ENCODE data around the gene LTB.

LTB gene

DNA sequence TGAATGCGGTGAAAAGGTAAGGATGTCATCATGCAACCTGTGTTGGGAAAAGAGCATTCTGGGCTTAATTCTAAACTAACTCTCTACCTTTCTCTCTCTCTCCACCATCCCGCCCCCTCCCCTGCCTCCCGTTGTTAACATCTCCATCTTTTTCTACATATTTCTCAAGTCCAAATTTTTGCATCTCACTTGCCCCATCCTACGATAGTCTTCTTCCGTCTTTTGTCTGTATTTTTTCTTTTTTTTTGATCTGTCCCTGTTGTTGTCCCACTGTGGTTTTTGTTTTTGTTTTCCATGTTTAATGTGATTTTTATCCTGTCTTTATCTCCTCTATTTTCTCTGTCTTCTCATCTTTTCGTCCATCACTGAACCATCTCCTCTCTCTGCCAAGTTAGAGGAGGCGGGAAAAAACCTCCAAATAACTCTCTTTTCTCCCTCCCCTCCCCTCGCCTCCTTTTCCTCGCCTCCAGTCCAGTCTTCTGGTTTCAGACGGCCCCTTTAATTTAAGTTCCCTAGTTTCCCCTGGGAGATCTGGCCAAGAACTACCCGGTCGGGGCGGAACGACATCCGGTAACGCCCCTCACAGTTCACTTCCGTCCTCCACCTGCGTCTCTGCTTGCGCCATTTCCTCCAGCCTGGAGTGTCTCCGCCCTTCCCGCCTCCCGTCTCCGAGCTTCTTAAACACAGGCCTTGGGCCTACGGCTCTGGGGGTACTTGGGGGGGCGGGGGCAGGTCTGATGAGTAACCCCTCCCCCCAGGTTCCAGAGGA lies 35.1 kb downstream of the LTB start, which contains the start of gene NFKBIL1:
Gene NFKBIL1, plus strand, starts transcription at position 651 of the 769 bp plus-strand sequence. Its CDS starts 87 bp downstream, at position 738.
- no peaks in the 10 kb centered on the region for H3K27me3 ChIP-seq (replicated peaks; ENCODE audit: control insufficient read depth, insufficient read depth, low read length)
- peak; percentile 92 for DNase-seq (ENCODE audit: extremely low read depth, insufficient read length)
- H3K4me3 ChIP-seq (replicated peaks; ENCODE audit: low read depth, low read length), result peak within 1 kb of the TSS; percentile 53
- TF ChIP-seq, protein P1, sequence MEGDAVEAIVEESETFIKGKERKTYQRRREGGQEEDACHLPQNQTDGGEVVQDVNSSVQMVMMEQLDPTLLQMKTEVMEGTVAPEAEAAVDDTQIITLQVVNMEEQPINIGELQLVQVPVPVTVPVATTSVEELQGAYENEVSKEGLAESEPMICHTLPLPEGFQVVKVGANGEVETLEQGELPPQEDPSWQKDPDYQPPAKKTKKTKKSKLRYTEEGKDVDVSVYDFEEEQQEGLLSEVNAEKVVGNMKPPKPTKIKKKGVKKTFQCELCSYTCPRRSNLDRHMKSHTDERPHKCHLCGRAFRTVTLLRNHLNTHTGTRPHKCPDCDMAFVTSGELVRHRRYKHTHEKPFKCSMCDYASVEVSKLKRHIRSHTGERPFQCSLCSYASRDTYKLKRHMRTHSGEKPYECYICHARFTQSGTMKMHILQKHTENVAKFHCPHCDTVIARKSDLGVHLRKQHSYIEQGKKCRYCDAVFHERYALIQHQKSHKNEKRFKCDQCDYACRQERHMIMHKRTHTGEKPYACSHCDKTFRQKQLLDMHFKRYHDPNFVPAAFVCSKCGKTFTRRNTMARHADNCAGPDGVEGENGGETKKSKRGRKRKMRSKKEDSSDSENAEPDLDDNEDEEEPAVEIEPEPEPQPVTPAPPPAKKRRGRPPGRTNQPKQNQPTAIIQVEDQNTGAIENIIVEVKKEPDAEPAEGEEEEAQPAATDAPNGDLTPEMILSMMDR (IDR thresholded peaks at IDR 0.05; ENCODE audit: insufficient read depth, low read length, poor library complexity, severe bottlenecking), result no peak
- no peaks in the 10 kb centered on the region for H3K36me3 ChIP-seq (ENCODE audit: control insufficient read depth, insufficient read depth, low read length)

DNA sequence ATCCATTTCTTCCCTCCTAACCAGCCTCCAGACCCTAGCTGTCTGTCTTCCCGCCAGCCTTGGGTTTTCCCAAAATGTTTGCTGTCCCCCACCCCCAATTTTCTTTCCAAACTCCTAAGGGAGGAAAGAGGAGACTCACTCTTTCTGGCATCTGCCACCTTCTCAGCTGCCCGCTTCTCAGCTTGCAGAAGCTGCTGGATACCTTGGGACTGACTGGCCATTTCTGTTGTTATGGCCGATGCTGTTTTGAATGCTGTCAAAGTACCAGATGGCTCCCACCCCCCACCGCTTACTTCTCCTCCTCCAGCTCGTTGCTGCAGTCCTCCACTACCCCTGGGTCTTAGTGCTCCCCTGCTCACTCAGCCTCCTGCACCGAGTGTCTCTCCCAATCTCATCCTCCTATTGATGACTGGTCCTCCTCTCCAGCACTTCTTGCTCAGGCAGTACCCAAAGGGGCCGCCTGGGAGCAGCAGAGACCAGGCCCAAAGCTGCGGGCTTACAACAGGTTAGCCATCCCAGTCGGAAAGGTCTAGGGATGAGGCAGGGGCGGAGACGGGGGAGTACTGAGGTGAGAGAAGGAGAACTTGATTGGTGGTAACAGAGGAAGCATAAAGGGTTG lies 35.8 kb downstream of the LTB start, which contains the start of gene ATP6V1G2:
Gene ATP6V1G2, minus strand, starts transcription at position 270 of the 619 bp plus-strand sequence. Its CDS starts 49 bp downstream, at position 221.
- DNase-seq (ENCODE audit: extremely low read depth, insufficient read length), result peak; percentile 85
- H3K4me3 ChIP-seq (replicated peaks; ENCODE audit: low read depth, low read length), result peak within 1 kb of the TSS; percentile 53
- TF ChIP-seq, protein P1 (IDR thresholded peaks at IDR 0.05; ENCODE audit: insufficient read depth, low read length, poor library complexity, severe bottlenecking), result peak; percentile 97
- no peaks in the 10 kb centered on the region for H3K27me3 ChIP-seq (replicated peaks; ENCODE audit: control insufficient read depth, insufficient read depth, low read length)
- H3K36me3 ChIP-seq (ENCODE audit: control insufficient read depth, insufficient read depth, low read length), result no peaks in the 10 kb centered on the region

DNA sequence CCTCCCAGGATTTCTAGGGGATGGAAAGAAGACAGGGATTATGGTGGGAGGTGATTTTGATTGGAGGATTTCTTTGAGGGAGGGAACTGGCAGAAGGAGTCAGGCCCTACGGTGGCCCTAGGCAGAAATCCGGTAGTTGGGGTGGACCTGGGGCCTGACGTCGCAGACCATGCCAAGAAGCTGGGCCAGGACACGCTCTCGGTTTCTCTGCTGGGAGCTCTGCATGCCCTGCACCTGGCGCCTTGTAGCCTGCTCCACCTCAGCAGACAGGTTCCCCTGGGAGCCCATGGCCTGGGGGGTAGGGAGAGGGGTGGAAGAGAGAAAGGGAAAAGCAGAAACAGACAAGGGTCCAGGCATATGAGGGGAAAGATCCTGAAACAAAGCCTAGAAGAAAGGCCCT lies 36.9 kb downstream of the LTB start:
- Histone ChIP-seq H3K27me3 (replicated peaks; ENCODE audit: control insufficient read depth, insufficient read depth, low read length) (no peaks in the 10 kb centered on the region), H3K36me3 (ENCODE audit: control insufficient read depth, insufficient read depth, low read length) (no peaks in the 10 kb centered on the region), H3K4me3 (replicated peaks; ENCODE audit: low read depth, low read length) (no peak overlapping the region)
- DNase-seq (ENCODE audit: extremely low read depth, insufficient read length), result no peak
- TF ChIP-seq, protein P1 (IDR thresholded peaks at IDR 0.05; ENCODE audit: insufficient read depth, low read length, poor library complexity, severe bottlenecking), result no peak

DNA sequence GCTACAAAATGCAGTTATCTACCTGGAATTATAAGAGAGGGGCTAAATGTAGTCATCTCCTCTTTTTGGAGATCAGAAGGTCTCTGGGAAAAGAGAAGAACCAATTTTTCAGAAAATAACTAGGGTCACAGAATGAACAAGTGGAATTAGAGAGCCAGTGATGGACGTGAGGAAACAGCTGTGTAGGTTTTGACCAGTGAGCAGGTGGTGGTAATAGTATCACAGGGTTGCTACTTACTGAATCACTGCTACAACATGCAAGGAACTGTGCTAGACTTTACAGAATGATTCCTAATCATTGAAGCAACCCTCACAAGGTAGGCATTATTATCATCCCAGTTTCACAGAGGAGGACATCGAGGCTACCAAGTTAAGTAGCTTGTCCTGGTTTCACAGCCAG lies 37.5 kb downstream of the LTB start:
- Histone ChIP-seq H3K36me3 (ENCODE audit: control insufficient read depth, insufficient read depth, low read length) (peaks cover 6% of the 10 kb centered on the region), H3K27me3 (replicated peaks; ENCODE audit: control insufficient read depth, insufficient read depth, low read length) (no peaks in the 10 kb centered on the region), H3K4me3 (replicated peaks; ENCODE audit: low read depth, low read length) (no peak overlapping the region)
- no peak for DNase-seq (ENCODE audit: extremely low read depth, insufficient read length)
- TF ChIP-seq, protein P1 (IDR thresholded peaks at IDR 0.05; ENCODE audit: insufficient read depth, low read length, poor library complexity, severe bottlenecking), result no peak

DNA sequence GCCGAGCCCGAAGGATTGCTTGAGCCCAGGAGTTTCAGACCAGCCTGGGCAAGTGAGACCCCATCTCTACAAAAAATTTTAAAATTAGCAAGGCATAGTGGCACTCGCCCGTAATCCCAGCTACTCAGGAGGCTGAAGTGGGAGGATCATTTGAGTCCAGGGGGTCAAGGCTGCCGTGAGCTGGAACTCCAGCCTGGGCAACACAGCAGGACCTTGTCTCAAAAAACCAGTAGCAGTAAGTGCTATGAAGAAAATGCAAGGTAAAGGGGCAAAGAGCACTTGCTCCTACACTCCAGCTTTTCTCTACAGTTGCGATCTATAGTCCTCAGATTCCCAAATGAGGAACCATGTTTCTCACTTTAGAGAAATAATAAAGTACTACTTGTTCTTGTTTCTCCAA lies 38.6 kb downstream of the LTB start:
- Histone ChIP-seq H3K27me3 (replicated peaks; ENCODE audit: control insufficient read depth, insufficient read depth, low read length) (no peaks in the 10 kb centered on the region), H3K36me3 (ENCODE audit: control insufficient read depth, insufficient read depth, low read length) (peaks cover 8% of the 10 kb centered on the region), H3K4me3 (replicated peaks; ENCODE audit: low read depth, low read length) (no peak overlapping the region)
- DNase-seq (ENCODE audit: extremely low read depth, insufficient read length), result no peak
- TF ChIP-seq, protein P1 (IDR thresholded peaks at IDR 0.05; ENCODE audit: insufficient read depth, low read length, poor library complexity, severe bottlenecking), result no peak

Data from GM06990 (cell line).